Osteoblast (primary cell): ENCODE data around the gene C15orf39. TPM values are rescaled to one million over a fixed set of nuclear protein-coding genes. Genes with fewer than 3 reads are reported as not detected.

Source experiments
- small RNA-seq: library from RNA; depleted of rRNA; stranded (forward); fragments of <200 nt; gene quantifications from one replicate; pipeline ENCODE3, GENCODE V24; 2012
- total RNA-seq: library from RNA; depleted of rRNA; stranded (reverse); fragments of >200 nt; gene quantifications from 2 replicates; pipeline ENCODE4 v1.2.3, GENCODE V29; 2012

Gene C15orf39
- total RNA-seq, 1 donor: 6.5 TPM

Small RNAs within 50 kb of the gene (small RNA-seq; reads per million reads assigned to genes)
- not detected for gene AC068338.1

Other genes with a start within 250 kb of the C15orf39 start
- 6.2 and 6.9 TPM in 2 replicates for gene RPP25, start 245.1 kb upstream of the C15orf39 start, total RNA-seq
- gene SCAMP5, start 206.3 kb upstream of the C15orf39 start, total RNA-seq: 0.88 and 1.8 TPM in 2 replicates
- gene PPCDC, start 178.3 kb upstream of the C15orf39 start, total RNA-seq: 5.6 and 6.5 TPM in 2 replicates
- not detected in 2 replicates for gene GOLGA6C, start 56.5 kb downstream of the C15orf39 start, total RNA-seq
- not detected in 2 replicates for gene GOLGA6D, start 81.0 kb downstream of the C15orf39 start, total RNA-seq
- gene COMMD4, start 134.2 kb downstream of the C15orf39 start, total RNA-seq: 67.2 and 68.4 TPM in 2 replicates
- 3.6 and 5.0 TPM in 2 replicates for gene NEIL1, start 145.2 kb downstream of the C15orf39 start, total RNA-seq
- gene MAN2C1, start 166.7 kb downstream of the C15orf39 start, total RNA-seq: 123 and 142 TPM in 2 replicates
- gene SIN3A, start 249.8 kb downstream of the C15orf39 start, total RNA-seq: 34.5 and 36.2 TPM in 2 replicates